WTC11 (cell line): ENCODE measurements around the gene HSF2BP. TPM values are rescaled to one million over a fixed set of nuclear protein-coding genes. Genes with fewer than 3 reads are reported as not detected.

Source experiments
- ATAC-seq: fragments of 200-7000 bp; cut with Tn5 transposase; 2 replicates; pipeline ENCODE4 v1.10.0; 2021; ENCODE audit warnings: mild to moderate bottlenecking, moderate library complexity
- CTCF ChIA-PET: fragments of 300-600 bp; sonication (Branson Sonifier 250); formaldehyde crosslinking; loops from one replicate; lab custom pipeline; 2021; ENCODE audit warnings: antibody characterized with exemption; lab: Charles Lee
- POLR2A ChIA-PET: fragments of 350-600 bp; sonication (Branson Sonifier 250); formaldehyde crosslinking; loops from one replicate; lab custom pipeline; 2021; ENCODE audit warnings: antibody characterized with exemption; lab: Charles Lee
- DNase-seq: peaks from one replicate; pipeline ENCODE4 v3.0.0; 2021; ENCODE audit warnings: low spot score
- H3K27ac Mint-ChIP-seq: 2 replicates; pipeline ENCODE4 v1.8.0; 2021; ENCODE audit warnings: mixed read lengths
- H3K27me3 Mint-ChIP-seq: 2 replicates; pipeline ENCODE4 v1.8.0; 2021; ENCODE audit warnings: low read depth, mild to moderate bottlenecking, moderate library complexity, mixed read lengths
- H3K36me3 Mint-ChIP-seq: 2 replicates; pipeline ENCODE4 v1.8.0; 2021; ENCODE audit warnings: mixed read lengths
- H3K4me1 Mint-ChIP-seq: 2 replicates; pipeline ENCODE4 v1.8.0; 2022; ENCODE audit warnings: mixed read lengths
- H3K4me3 Mint-ChIP-seq: 2 replicates; pipeline ENCODE4 v1.8.0; 2021; ENCODE audit warnings: mild to moderate bottlenecking, moderate library complexity, mixed read lengths
- H3K9me3 Mint-ChIP-seq: 2 replicates; pipeline ENCODE4 v1.8.0; 2021; ENCODE audit warnings: mixed read lengths
- CBFB ChIP-seq: sonication (generic); formaldehyde crosslinking; IDR thresholded peaks from 2 replicates; pipeline ENCODE4 v1.8.1; 2022; ENCODE audit warnings: mild to moderate bottlenecking, low read depth, missing genetic modification reagents
- CDX4 ChIP-seq: fragments of 250-450 bp; sonication (Bioruptor Pico); IDR thresholded peaks from 2 replicates; pipeline ENCODE4 v1.9.0; 2021; ENCODE audit warnings: moderate library complexity, mild to moderate bottlenecking, inconsistent platforms, borderline replicate concordance
- FOXJ3 ChIP-seq: sonication (generic); formaldehyde crosslinking; IDR thresholded peaks from 2 replicates; pipeline ENCODE4 v1.9.0; 2021; ENCODE audit warnings: missing genetic modification reagents, mild to moderate bottlenecking, borderline replicate concordance
- FOXK1 ChIP-seq: sonication (generic); formaldehyde crosslinking; IDR thresholded peaks from 2 replicates; pipeline ENCODE4 v1.8.0; 2022; ENCODE audit warnings: mild to moderate bottlenecking, moderate library complexity, missing genetic modification reagents
- FOXP1 ChIP-seq: sonication (generic); formaldehyde crosslinking; IDR thresholded peaks from 2 replicates; pipeline ENCODE4 v1.8.0; 2022; ENCODE audit warnings: missing genetic modification reagents, mild to moderate bottlenecking, moderate library complexity, borderline replicate concordance
- NFE2L1 ChIP-seq: sonication (generic); formaldehyde crosslinking; IDR thresholded peaks from 2 replicates; pipeline ENCODE4 v1.8.1; 2023; ENCODE audit warnings: missing genetic modification reagents
- NFYB ChIP-seq: sonication (generic); formaldehyde crosslinking; conservative IDR thresholded peaks from 2 replicates; pipeline ENCODE4 v1.8.0; 2022; ENCODE audit warnings: low read depth, missing genetic modification reagents
- NR3C1 ChIP-seq: sonication (generic); formaldehyde crosslinking; conservative IDR thresholded peaks from 2 replicates; pipeline ENCODE4 v1.8.1; 2023; ENCODE audit warnings: low read depth, mild to moderate bottlenecking, missing genetic modification reagents
- PRRX2 ChIP-seq: fragments of 250-450 bp; sonication (Bioruptor Pico); IDR thresholded peaks from 2 replicates; pipeline ENCODE4 v1.8.0; 2021; ENCODE audit warnings: mild to moderate bottlenecking
- SP1 ChIP-seq: sonication (generic); formaldehyde crosslinking; conservative IDR thresholded peaks from 2 replicates; pipeline ENCODE4 v1.8.1; 2022; ENCODE audit warnings: missing genetic modification reagents
- TCF7 ChIP-seq: sonication (generic); formaldehyde crosslinking; IDR thresholded peaks from 2 replicates; pipeline ENCODE4 v1.8.0; 2022; ENCODE audit warnings: mild to moderate bottlenecking, low read depth, missing genetic modification reagents, moderate library complexity
- TEAD1 ChIP-seq: sonication (generic); formaldehyde crosslinking; IDR thresholded peaks from 2 replicates; pipeline ENCODE4 v1.8.0; 2022; ENCODE audit warnings: mild to moderate bottlenecking, missing genetic modification reagents
- TP53 ChIP-seq: sonication (generic); formaldehyde crosslinking; IDR thresholded peaks from 2 replicates; pipeline ENCODE4 v1.8.1; 2023; ENCODE audit warnings: mild to moderate bottlenecking, missing genetic modification reagents
- USF2 ChIP-seq: sonication (generic); formaldehyde crosslinking; IDR thresholded peaks from 2 replicates; pipeline ENCODE4 v1.8.1; 2023; ENCODE audit warnings: mild to moderate bottlenecking, missing genetic modification reagents, moderate library complexity
- ZBTB43 ChIP-seq: sonication (generic); formaldehyde crosslinking; IDR thresholded peaks from 2 replicates; pipeline ENCODE4 v1.8.1; 2023; ENCODE audit warnings: mild to moderate bottlenecking, missing genetic modification reagents
- ZNF423 ChIP-seq: fragments of 250-450 bp; sonication (Bioruptor Pico); IDR thresholded peaks from 2 replicates; pipeline ENCODE4 v2.1.2; 2022; ENCODE audit warnings: mild to moderate bottlenecking, moderate library complexity
- total RNA-seq: library from RNA; stranded (reverse); gene quantifications from 3 replicates; pipeline ENCODE4 v1.2.3, GENCODE V29; 2021
- TF ChIP-seq, protein P1 (sequence below): sonication (generic); formaldehyde crosslinking; IDR thresholded peaks from 2 replicates; pipeline ENCODE4 v1.8.0; 2022; ENCODE audit warnings: mild to moderate bottlenecking, missing genetic modification reagents
- TF ChIP-seq, protein P2 (sequence below): fragments of 250-450 bp; sonication (Bioruptor Pico); IDR thresholded peaks from 2 replicates; pipeline ENCODE4 v1.9.0; 2021; ENCODE audit warnings: mild to moderate bottlenecking

HSF2BP gene
- total RNA-seq, 1 experiment from 2014 or later: 1.1 TPM

DNA sequence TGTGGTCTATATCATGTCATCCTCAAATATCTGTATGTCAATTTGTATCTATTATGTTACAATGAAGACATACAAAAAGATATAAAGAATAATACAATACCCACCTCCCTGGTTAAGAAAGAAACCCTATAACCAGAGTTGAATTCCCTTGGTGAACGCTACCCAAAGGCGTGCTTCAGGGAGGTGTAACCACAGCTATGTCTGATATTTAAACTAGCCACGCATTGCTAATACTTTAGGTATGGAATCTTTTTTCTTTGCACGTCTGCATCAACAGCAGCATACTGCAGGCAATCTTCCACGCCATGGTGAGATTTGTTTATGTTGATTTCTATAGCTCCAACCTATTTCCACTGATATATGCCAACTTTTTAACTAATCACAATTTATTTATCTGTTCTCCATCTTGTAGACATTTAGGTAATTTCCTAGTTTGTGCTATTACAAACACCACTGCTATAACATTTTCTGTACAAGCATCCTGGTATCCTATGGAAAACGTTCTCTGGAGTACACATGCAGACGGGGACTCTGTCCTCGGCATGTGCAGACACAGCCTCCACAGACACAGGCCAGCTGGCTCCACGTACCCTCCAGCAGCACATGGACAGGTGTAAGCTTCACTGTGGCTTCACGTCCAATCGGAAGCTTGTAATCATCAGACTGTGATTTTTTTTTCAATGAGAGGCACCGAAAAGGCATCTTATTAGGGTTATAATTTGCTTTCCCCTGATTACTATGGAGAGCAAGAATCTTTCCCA, 58.5 kb downstream of the HSF2BP start:
- H3K36me3 Mint-ChIP-seq: no peaks in the 10 kb centered on the region
- H3K27me3 Mint-ChIP-seq: no peaks in the 10 kb centered on the region
- ATAC-seq: no peak
- no peaks in the 10 kb centered on the region for H3K9me3 Mint-ChIP-seq
- TF ChIP-seq FOXP1 (CRISPR knock-in tag): no peak
- no peak for TF ChIP-seq FOXK1
- no peak for TF ChIP-seq TEAD1
- no peak for TF ChIP-seq CBFB (CRISPR knock-in tag)
- TF ChIP-seq, all 79 proteins: peak for 0
- H3K4me3 Mint-ChIP-seq: no peak overlapping the region
- ChIA-PET CTCF (interaction anchor here (2.6 kb wide), 1 partner anchor 11 kb away, joined by 9 read pairs; no protein-coding TSS in a partner anchor), POLR2A (no interaction called here)
- no peak for DNase-seq
- H3K4me1 Mint-ChIP-seq: no peaks in the 10 kb centered on the region
- H3K27ac Mint-ChIP-seq: no peak overlapping the region

GRCh38 chr21:43599728-43600127, 59.6 kb downstream of the HSF2BP start:
- no peak for TF ChIP-seq CBFB (CRISPR knock-in tag)
- TF ChIP-seq FOXJ3 (CRISPR knock-in tag): no peak
- no peak for TF ChIP-seq NFE2L1 (CRISPR knock-in tag)
- TF ChIP-seq PRRX2: no peak
- TF ChIP-seq, protein P1, sequence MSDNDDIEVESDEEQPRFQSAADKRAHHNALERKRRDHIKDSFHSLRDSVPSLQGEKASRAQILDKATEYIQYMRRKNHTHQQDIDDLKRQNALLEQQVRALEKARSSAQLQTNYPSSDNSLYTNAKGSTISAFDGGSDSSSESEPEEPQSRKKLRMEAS (CRISPR knock-in tag): no peak
- TF ChIP-seq FOXK1: no peak
- no peak for TF ChIP-seq CDX4 (CRISPR knock-in tag)
- no peak for TF ChIP-seq TP53
- TF ChIP-seq SP1 (CRISPR knock-in tag): no peak
- no peak for TF ChIP-seq NR3C1 (CRISPR knock-in tag)
- Mint-ChIP-seq H3K9me3 (no peaks in the 10 kb centered on the region), H3K4me1 (no peaks in the 10 kb centered on the region), H3K36me3 (no peaks in the 10 kb centered on the region), H3K4me3 (no peak overlapping the region), H3K27ac (no peak overlapping the region), H3K27me3 (no peaks in the 10 kb centered on the region)
- DNase-seq: no peak
- no peak for ATAC-seq
- ChIA-PET CTCF (no interaction called here), POLR2A (no interaction called here)

DNA sequence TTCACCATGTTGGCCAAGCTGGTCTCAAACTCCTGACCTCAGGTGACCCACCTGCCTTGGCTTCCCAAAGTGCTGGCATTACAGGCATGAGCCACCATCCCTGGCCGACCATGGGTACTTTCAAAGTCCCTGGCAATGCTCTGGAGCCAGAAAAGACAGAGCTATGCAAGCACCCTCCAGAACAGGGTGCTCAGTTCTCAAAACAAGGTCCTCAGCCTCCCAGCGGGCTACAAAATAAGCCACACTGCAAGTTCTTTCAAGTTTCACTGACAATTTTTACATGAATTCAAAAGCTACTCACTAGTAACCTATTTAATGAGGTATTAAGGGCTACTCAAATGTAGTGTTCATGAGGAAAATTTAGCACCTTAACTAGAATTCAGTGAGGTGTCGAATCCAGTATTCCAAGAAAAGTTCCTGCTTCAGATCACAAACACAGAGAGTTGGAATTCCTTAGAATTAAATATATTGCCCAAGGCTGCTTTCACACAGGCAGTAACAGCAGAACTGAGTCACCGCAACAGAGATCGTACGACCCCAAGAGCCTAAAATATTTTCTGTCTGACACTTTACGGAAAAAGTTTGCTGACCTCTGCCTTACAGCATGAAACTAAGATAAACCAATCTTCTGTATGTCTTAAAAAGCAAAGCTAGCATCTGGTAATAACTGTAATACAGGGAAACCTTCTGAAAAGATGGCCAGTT, 60.7 kb downstream of the HSF2BP start:
- no peak overlapping the region for H3K4me3 Mint-ChIP-seq

DNA sequence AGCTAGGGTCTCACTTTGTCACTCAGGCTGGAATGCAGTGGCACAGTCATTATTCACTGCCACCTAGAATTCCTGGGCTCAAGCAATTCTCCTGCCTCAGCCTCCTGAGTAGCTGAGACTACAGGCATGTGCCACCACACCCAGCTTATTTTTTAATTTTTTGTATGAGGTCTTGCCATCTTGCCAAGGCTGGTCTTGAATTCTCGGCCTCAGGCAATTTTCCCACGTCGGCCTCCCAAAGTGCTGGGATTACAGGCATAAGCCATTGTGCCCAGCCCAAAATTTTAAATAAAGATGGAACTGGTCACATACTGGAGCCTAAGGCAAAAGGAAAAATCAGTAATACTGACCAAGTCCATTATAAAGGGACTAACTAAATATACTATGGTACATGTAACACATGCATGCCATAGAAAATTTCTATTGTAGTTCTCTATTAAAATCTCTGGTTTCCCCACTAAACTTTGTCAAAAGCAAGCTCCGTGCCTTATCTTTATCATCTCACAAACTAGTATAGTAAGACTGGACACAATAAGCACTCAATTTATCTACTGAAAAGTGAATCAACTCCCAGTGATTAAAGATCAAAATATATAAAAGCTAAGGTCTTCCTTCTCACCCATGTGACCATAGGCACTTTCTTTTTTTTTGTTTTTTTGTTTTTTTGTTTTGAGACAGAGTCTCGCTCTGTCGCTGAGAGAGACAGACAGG, 61.6 kb downstream of the HSF2BP start:
- Mint-ChIP-seq H3K27ac (no peak overlapping the region), H3K9me3 (no peaks in the 10 kb centered on the region), H3K4me3 (no peak overlapping the region), H3K4me1 (no peaks in the 10 kb centered on the region), H3K27me3 (no peaks in the 10 kb centered on the region), H3K36me3 (no peaks in the 10 kb centered on the region)
- POLR2A ChIA-PET: no interaction called here
- DNase-seq: no peak
- ATAC-seq: no peak
- no peak for TF ChIP-seq TEAD1
- TF ChIP-seq ZBTB43 (CRISPR knock-in tag): no peak
- TF ChIP-seq, protein P2, sequence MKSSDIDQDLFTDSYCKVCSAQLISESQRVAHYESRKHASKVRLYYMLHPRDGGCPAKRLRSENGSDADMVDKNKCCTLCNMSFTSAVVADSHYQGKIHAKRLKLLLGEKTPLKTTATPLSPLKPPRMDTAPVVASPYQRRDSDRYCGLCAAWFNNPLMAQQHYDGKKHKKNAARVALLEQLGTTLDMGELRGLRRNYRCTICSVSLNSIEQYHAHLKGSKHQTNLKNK (CRISPR knock-in tag): no peak
- TF ChIP-seq USF2 (CRISPR knock-in tag): no peak
- CTCF ChIA-PET: interaction anchor here (0.6 to 1.2 kb wide), 2 partner anchors 14 to 40 kb away, joined by 3 to 4 read pairs; no protein-coding TSS in a partner anchor

More for the DNA sequence above, 60.7 kb downstream of the HSF2BP start:
- no peaks in the 10 kb centered on the region for H3K4me1 Mint-ChIP-seq
- DNase-seq (no peak), ATAC-seq (no peak)
- CTCF ChIA-PET: interaction anchor here (0.6 to 0.7 kb wide), 2 partner anchors 14 to 39 kb away, joined by 3 read pairs; no protein-coding TSS in a partner anchor
- POLR2A ChIA-PET: no interaction called here
- no peak overlapping the region for H3K27ac Mint-ChIP-seq
- no peaks in the 10 kb centered on the region for H3K36me3 Mint-ChIP-seq
- TF ChIP-seq CBFB (CRISPR knock-in tag) (no peak), ZNF423 (CRISPR knock-in tag) (no peak), TCF7 (CRISPR knock-in tag) (no peak), TEAD1 (no peak), NFYB (CRISPR knock-in tag) (no peak)
- TF ChIP-seq, all 79 proteins: peak for 0
- Mint-ChIP-seq H3K27me3 (no peaks in the 10 kb centered on the region), H3K9me3 (no peaks in the 10 kb centered on the region)
